Esophagus mucosa (tissue), 1 donor: ENCODE measurements around the gene SDK1. TPM values are rescaled to one million over a fixed set of nuclear protein-coding genes. Genes with fewer than 3 reads are reported as not detected.

Source experiments
- ATAC-seq: fragments of 200-7000 bp; cut with Tn5 transposase; one replicate; pipeline ENCODE4 v1.9.1; 2020
- total RNA-seq: library from RNA; stranded (reverse); gene quantifications from one replicate; pipeline ENCODE4 v1.2.4, GENCODE V29; 2023
- donor health status: DM: yes; HTN: yes; CAD: no.

Gene SDK1
- total RNA-seq, 1 donor from 2014 or later: 1.0 TPM

DNA sequence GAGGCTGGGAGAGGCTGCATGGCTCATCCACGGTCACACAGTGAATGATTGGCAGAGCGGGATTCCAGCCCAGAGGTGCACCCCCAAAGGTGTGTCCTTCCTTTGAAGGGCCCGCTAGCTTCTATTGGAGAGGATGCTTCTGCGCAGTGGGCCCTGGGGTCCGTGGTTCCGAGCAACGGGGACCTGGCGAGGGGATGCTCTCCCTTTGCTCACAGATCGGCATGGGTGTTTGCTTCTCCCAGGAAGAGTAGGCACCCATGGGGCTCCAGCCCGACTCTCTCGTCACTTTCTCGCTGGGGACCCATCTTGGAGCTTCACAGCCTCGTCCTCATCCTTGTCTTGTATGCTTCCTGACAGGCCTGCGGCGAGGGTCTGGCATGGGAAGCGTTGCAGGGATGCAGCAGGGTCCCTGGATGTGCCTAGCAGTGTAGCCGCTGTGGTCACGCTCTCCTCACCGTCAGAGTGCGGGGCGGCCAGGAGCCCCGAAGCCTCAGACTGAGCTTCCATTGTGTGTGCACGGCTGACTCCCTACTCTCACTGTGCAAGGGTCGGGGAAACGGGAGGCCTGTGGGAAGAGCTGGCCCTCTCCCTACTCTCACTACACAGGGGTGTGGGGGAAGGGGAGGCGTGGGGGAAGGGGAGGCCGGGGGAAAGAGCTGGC, 842.6 kb downstream of the SDK1 start:
- no peak for ATAC-seq

DNA sequence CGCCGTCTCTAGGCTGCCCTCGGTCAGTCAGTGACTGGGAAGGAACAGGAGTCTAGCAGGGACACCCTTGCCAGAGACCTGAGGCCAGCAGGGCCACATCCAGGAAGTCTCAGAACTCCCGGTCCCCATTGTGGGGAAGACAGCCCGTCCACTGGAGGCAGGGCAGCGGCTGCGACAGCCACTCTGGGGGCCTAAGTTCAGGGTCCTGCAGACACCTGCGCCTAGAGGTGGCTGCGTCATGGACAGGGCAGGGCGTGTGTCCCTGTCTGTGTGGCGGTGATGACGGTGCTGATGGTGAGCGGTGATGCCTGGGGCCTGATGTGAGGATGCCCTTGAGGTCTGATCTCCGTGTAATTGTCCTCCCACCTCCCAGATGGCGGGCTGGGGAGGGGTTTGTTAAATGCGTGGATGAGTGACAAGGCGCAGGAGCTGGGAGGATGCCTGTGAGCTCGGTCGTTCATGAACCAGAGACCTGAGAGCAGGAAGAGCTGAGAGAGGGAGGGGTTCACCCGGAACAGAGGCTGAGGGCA, 843.2 kb downstream of the SDK1 start:
- no peak for ATAC-seq

DNA sequence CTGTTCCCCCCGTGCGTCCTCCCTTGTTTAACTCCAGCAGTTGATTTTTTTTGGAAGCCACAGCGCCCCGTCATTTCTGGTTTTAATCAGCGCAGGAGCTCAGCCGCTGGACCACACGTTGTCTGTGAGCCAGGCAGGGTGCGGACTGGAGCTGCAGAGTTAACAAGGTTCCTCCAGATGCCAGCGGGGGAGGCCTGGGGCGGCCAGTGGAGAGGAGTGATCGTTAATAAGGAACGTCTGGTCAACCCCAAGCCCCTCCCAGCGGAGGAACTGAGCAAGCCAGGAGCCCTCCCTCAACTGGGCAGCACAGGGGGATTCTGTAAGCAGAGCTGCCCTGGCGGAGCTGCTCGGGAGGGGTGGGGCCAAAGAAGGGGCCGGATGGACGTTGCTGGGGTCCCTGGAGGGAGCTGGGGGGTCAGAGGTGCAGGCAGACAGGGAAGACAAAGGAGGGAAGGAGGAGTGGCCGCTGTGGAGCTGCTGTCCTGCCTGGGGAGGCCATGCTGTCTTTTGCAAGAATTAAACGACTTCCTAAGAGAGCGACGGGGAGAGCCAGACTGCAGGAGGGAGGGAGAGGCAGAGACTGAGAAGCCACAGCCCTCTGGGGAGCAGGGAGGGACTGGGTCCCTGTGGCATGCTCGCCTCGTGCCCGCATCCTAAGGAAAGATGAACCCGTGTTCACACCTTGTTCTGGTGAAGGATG, 843.9 kb downstream of the SDK1 start:
- ATAC-seq: no peak

DNA sequence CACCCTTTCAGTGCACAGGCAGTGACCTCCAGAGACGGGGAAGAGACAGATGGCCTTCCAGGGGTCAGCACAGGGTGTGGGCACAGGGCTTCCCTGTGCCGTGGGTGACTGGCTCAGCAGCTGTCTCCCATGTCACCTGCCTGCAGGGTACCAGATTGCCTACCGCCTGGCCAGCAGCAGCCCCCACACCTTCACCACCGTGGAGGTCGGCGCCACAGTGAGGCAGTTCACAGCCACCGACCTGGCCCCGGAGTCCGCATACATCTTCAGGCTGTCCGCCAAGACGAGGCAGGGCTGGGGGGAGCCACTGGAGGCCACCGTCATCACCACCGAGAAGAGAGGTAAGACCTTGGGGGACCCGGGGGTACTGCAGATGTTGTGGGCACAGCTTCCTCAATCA, 844.5 kb downstream of the SDK1 start:
- ATAC-seq: no peak

DNA sequence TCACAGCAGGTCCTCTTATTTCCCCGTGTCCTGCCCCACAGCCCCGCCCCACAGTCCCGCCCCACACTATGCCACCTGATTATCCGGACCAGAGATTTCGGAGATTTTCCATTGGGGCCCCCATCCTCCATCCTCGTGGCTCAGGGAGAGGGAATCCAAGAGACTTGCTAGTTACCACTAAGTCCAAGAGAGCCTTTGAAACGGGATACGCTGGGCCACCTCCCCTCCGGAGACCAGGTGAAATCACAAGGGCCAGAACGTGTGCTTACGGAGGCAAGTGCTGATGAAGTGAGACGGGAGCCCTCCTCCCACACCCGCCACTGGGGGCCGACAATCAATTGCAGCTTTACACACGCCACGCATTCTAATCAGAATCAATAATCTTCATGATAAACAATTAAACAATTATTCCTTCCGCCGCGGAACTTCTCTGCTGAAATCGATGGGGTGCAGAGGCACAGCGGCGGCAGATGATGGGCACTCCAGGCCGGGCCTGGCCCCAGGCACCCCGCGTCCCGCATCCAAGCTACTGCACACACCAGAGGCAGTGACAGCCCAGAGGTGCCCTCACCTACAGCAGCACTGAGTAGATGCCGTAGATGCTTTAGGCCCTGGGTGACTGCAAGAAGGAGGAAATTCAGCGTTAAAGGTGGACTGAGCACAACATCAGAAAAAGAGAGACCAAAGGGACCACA, 847.0 kb downstream of the SDK1 start:
- no peak for ATAC-seq

DNA sequence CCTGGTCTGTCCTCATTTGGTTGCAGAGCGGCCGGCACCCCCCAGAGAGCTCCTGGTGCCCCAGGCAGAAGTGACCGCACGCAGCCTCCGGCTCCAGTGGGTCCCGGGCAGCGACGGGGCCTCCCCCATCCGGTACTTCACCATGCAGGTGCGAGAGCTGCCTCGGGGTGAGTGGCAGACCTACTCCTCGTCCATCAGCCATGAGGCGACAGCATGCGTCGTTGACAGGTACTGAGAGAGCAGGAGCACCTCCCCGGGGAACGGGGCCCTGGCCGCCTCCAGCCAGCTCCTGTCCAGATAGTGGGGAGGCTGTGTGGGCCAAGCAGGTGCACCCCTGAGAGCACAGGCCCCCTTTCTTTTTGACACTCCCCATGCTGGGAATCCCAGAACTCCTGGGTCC, 848.2 kb downstream of the SDK1 start:
- no peak for ATAC-seq

DNA sequence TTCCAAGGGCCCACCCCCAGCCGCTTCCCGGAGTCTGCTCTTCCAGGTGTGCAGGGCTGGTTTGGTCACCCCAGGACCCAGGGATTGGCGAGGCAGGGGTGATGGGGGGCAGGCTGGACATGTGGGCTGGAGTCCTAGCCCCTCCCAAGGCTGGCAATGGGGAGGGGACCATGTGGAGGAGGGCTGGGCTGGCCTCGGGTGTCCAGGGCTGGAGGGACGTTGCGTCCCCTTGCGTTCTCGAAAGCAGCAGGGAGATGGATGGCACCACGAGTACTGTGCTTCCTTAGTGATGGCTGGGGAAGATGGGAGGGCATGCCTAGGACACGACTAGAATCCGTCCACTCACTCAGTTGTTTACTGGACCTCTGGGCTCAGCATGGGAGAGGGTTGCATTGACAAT, 848.6 kb downstream of the SDK1 start:
- no peak for ATAC-seq

DNA sequence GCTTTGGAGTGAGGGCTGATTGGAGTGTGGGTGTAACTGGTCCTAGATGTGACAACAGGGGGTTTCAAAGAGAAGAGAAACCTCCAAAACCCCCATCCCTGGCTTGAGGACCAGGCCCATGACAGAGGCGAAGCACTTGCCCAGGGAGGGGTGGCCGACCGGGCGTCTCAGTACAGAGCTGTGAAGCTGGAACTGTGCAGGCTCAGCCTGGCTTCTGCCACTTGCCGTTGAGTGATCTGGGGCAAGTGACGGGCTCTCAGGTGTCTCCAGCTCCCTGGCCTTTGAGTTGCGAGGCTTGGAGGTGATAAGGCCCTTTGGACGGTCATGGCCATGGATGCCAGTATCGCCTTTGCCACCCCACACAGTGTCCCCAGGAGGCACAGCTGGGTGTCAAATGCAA, 849.7 kb downstream of the SDK1 start:
- no peak for ATAC-seq

DNA sequence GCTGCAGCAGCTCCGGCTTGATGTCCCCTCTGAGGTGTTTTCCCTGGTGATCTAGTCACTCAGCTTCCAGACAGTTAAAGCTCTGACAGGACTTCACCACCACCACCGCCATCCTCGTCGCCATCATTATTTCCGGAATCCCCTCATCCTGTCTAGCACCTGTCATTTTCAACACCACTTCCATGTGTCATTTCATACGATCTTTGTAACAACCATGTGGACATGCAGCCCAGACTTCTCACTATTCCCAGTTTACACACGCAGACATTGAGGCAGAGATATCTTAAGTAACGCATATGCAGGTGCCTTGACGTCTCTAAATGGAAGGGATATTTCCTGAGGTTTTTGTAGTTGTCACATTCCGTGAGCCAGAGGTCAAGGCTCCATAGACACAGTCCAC, 850.5 kb downstream of the SDK1 start:
- no peak for ATAC-seq

DNA sequence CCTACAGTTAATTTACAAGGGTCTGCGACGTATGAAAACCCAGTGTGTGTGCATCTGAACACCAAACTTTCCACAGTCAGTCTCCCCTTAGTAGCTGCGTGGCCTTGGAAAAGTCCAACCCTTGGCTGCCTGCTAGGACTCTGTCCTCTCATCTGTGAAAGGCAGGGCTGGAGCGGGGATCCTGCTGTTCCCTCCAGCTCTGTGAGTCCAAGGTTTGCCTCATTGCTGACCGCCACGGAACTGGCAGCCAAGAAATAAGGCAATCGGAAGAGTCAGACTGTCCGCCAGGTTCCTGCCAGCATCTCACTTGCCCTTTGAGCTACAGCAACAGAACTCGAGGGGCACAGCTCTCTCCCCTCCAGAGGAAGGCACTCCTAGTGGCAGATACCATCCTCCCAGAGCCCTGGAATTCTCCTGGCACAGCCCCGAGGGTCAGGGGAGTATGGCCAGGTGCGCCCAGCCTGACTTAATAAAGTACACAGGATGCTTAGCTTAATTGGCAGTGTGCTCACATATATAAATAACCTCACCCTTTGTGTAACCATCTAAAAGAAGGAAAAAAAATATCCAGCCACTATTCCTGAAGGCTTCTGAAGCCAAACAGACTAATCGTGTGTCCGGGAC, 851.0 kb downstream of the SDK1 start:
- no peak for ATAC-seq

DNA sequence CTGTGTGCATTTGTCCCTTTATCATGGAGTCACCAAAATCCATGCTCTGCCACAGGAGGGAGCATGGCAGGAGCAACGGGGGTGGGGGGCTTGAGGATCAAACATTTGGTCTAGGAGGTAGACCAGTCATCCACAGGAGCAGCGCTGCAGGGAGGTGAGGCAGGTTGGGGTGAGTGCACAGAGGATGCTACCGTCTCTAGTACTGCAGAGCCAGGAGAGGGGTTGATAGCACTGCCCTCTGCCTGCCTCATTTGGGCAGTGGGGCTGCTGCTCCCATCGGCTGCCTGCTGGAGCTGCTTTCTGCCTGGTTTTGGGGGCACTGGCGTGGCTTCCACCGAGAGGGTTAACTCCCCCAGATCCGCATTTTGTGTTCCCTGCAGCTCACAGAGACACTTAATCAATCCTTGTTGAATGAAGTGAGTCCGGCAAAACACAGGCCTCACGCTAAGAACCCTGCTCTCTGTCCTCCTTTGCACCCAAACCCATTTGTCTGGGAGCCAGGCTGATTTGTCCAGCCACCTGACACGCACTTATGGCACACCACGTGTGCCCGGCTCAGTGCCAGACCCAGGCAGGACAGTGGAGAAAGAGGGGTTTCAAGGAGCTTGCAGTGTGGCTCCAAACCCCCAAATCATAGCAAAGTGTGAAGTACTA, 854.0 kb downstream of the SDK1 start:
- no peak for ATAC-seq

DNA sequence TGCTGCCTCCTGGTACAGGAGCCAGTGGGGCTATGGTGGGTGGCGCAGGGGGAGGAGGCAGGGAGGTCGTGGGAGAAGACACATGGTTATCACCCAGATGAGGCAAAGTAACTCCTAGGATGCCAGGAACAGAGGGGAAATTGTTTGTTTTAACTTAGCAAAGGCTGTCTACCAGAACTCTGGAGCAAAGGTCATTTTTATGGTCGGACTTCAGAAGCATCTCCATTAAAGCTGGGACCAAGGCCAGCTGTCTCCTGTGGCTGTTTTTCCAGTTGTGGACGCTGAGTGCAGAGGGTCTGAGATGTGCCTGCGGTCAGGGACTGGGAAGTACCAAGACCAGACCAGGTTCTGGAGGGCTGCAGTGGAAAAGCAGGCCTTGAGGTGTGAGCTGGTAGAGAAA, 855.1 kb downstream of the SDK1 start:
- no peak for ATAC-seq

DNA sequence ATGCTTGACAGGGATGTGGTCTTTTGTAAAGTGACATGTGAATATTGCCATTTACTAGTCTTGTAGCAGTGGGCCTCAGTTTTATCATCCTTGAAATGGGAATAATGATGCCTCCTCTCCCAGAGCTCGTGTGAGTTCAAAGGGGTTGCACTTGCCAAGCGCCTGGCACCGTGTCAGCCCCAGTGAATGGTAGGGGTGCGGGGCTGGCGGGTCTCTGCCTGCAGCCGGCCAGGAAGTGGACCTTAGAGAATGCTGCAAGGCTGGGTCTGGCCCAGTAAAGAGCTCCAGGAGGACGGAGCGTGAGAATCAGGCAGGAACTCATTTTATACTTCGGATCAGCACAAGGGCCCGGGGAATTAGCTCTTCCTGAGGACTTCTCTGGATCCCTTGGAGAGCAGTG, 856.6 kb downstream of the SDK1 start:
- no peak for ATAC-seq

DNA sequence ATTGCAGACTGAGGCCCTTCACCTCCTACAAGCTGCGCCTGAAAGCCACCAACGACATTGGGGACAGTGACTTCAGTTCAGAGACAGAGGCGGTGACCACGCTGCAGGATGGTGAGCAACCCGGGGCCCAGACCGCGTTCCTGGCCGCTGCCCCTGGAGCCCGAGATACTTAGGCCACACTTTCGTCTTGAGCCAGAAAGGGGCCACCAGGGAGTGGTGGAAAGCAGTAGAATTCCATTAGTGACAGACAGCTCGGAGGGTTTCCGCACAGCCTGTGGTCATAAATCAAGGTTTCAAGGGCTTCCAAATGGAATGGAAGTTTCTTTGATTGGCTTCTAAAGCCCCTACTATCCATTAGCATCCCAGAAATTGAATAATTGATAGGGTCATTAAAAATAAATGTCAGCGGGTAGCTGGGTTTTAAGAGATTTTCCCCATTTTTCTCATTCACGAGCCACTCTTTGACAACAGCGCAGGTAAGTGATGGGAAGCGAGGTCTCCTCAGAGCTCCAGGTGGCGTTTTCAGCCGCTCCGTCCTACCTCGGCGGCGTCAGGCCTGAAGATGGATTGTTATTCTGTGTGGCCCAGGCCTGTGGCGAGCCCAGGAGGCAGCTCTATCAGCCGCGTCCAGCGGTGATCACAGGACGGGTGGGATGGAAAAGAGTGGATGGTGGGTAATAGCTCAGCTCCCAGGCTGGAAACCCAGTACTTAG, 857.5 kb downstream of the SDK1 start:
- ATAC-seq: no peak

DNA sequence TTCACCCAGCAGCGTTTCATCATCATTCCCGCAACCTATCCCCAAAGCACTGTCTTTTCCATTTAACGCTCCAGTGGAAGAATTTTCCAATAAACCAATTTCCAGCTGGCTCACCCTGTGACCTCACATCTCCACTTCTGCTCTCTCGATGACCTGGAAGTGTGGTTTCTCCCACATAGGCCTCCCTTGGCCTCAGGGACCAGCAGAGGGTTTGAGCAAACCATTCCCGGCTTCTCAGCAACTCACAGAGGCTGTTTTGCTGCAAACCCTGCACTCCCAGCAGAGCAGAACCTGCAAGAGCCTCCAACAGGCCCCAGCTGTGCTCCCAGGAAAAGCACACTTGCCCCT, 858.1 kb downstream of the SDK1 start:
- ATAC-seq: no peak

DNA sequence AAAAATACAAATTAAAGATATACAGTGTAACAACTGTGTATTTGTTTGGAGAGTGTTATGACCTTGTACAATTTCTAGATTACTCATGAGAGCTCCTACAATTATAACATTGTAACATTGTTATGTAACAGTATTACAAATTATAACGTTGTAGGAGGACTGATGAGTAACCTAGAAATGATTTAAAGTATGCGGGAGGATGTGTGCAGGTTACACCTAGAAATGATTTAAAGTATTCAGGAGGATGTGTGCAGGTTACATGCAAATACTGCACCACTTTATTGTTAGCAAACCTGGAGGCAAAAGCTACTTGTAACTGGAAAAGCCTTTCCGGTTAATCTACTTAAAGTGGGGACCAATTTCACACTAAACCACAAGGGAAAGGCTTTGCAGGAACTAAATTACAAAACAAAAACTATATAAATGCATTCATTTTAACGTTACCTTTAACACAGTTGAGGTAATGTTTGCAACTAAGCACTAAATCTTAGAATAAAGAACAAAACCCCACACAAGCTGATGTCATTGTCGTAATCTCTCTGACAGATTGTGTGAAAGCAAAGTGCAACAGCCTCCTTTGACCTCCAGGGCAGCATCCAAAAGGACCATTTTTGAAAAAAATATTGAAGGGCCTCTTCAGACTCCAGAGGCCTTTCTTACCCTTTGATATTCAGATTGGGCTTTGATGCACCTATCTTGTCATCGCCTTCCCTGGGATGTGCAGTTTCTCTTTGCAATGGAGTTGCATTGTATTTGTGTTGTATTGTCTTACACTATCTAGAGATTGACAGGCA, 858.9 kb downstream of the SDK1 start:
- no peak for ATAC-seq

DNA sequence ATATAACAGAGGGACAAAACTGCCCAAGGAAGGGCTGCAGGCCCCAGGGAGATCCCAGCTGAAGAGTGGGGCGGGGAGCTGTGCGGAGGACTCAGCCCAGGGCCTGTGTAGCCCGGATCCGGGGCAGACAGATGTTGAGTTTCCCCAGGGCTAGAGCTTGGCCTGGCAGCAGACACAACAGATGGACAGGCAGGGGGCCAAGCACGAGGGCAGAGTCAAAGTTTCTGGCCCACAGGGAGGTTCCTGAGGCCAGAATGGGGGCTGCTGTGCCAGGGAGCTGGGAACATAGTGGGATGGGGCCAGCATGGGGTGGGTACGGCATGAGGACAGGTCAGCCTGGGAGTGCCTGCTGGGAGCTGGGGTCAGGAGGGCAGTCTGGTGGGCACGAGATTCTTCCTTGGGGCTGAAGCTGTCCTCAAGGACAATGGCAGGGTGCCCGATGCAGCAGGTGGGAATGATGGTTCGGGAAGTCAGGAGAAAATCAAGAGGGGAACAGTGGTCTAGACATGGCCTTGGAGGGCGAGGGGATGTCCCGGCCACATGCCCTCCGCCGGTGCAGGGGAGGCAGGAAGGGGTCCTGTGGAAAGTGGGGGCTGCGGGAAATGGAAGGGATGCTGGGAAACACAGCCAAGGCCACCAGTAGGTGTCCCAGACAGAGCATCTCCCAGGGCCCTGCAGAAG, 862.0 kb downstream of the SDK1 start:
- ATAC-seq: no peak

DNA sequence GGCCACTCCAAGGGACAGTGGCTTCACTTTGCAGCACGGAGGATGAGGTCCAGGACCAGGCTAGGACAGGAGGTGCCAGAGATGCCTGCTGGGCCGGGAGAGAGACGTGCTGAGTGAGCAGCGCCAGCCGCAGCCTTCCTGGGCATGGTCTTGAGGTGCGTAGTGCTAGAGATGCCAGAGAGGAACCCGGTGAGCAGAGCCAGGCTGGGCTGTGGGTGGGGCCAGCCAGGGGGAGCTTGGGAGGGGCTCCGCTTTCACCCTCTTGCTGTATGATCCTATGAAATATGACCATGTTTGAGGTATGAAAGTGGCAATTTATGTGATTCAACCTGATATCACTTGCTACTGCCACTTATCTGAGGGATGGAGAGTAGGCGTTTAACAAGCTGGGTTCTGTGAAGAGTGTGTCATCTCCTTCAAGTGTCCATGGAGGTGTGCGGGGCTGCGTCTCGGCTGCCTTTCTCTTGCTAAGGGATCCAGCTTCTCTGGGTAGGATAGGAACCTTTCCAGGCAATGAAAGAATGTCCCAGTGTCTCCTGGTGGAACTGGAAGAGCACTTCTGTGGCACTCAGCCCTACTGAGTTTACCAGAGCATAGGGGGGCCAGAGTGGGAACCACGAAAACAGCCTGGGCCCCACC, 862.6 kb downstream of the SDK1 start:
- no peak for ATAC-seq

DNA sequence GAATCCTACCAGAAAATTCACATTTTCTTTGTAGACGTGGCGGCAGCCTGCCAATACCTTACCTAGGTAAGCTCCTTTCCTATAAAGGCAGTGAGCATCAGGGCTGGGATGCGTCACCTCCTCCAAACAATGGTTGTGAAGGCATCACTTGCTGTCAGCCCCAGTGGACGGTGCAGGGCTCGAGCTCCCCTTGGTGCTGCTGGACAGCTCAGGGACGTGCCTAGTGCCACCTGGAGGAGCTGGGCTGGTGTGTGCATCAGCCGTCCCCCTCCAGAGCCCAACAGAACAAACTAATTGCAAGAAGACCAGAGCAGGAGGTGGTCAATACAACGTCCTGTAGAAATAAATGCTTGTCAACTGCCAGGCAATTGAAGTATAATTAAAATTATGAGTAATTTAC, 863.5 kb downstream of the SDK1 start:
- ATAC-seq: no peak

DNA sequence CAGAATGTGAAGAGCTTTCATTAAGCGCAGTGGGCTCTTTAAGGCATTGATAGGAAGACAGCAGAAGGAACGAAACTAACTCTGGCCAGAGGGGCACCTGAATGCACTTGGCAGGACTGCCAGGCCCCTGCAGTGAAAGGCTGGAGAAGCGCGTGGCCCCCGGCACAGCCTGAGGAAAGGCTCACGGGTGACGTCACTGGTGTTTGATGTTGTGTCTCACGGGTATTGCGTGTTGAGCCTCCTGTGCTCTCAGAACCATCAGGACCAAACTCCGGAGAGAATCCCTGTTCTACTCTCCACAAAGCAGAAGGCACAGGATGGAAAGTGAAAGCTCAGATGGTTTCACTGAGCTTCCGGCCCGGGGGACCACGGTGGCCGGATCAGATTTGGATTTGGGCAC, 865.3 kb downstream of the SDK1 start:
- ATAC-seq: no peak
